Endothelial cell of hepatic sinusoid (primary cell): ENCODE results near the gene PABPC3.

Experiments used
- in situ Hi-C: cut with HindIII; loops from 2 replicates; pipeline ENCODE4 v1.10.0; 2017; ENCODE audit warnings: low sequenced_read_pairs

Gene PABPC3

GRCh38 chr13:25110956-25111584 is 15.1 kb downstream of the PABPC3 start:
- in situ Hi-C loops: no loop called here

DNA sequence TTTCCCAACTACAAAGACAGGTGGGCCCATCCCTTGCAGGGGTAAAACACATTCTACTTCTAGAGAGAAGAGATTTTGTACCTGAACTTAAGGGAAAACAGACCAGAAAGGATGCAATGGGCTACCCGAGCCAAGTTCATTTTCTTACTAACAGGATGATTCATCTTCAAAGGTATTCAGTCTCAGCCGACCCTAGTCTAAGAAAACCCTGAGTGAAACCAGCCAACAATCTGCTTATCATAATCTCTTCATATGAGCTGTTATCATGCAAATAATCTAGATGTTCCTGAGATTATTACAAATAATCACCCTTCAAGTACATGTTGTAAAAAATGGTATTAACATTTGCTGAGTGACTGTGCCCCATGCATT is 15.6 kb downstream of the PABPC3 start:
- in situ Hi-C loops: no loop called here

- in situ Hi-C loops: no loop called here
Observed at GRCh38 chr13:25112695-25113255, 16.8 kb downstream of the PABPC3 start.

DNA sequence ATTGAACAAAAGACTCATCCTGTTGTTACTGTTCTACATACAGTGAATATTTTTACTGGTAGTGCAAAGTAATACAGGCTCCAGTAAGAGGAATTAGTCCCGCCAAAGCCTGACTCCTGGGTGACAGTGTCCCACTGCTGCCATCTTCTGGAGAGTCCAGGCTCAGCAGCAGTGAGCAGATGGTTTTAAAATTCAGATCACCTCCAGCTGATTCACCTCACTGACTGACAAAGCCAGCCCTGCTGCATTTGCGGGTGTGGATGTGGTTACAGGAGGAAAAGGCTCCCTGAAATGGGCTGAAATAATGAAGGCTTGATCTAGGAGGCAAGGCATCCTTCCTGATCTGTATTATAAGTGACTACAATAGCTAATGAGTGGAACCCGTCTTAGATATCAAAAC is 18.3 kb downstream of the PABPC3 start:
- in situ Hi-C loops: no loop called here

- in situ Hi-C loops: no loop called here
Observed at GRCh38 chr13:25116044-25116443, 20.1 kb downstream of the PABPC3 start.

- in situ Hi-C loops: no loop called here
Observed at GRCh38 chr13:25117312-25117711, 21.4 kb downstream of the PABPC3 start.

- in situ Hi-C loops: no loop called here
Observed at GRCh38 chr13:25118378-25118905, 22.5 kb downstream of the PABPC3 start.

GRCh38 chr13:25130944-25131343 is 35.0 kb downstream of the PABPC3 start:
- in situ Hi-C loops: no loop called here

- in situ Hi-C loops: no loop called here
Observed at GRCh38 chr13:25131881-25132420, 36.0 kb downstream of the PABPC3 start.

- in situ Hi-C loops: no loop called here
Observed at GRCh38 chr13:25132751-25133390, 36.9 kb downstream of the PABPC3 start.

GRCh38 chr13:25135896-25136295 is 40.0 kb downstream of the PABPC3 start:
- in situ Hi-C loops: no loop called here

GRCh38 chr13:25136880-25137787 is 41.2 kb downstream of the PABPC3 start:
- in situ Hi-C loops: no loop called here

DNA sequence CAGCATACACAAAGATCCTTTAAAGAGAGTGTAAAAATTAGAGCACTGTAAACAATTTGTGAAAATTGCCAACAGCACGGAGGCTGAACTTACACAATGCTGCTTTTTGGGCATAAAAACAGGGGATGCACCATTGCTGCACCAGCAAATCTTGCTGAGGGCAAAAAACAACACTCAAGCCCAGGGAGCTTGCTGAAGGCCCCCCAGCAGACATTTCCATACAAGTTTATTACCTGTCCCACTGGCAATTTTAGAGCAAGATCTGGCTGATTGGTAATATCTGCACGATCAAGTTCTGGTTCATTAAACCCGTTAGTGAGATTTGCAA is 41.8 kb downstream of the PABPC3 start:
- in situ Hi-C loops: no loop called here

- in situ Hi-C loops: no loop called here
Observed at GRCh38 chr13:25141042-25141441, 45.1 kb downstream of the PABPC3 start.

- in situ Hi-C loops: no loop called here
Observed at GRCh38 chr13:25143706-25144105, 47.8 kb downstream of the PABPC3 start.

GRCh38 chr13:25147638-25148401 is 51.9 kb downstream of the PABPC3 start:
- in situ Hi-C loops: no loop called here

- in situ Hi-C loops: no loop called here
Observed at GRCh38 chr13:25148402-25148771, 52.5 kb downstream of the PABPC3 start.
